ENCODE results near the gene LSS. TPM values are rescaled to one million over a fixed set of nuclear protein-coding genes. Genes with fewer than 3 reads are reported as not detected.
"Not testable (repeated sequence)": the region's sequence is repeated elsewhere in the genome, so short reads cannot be mapped to it uniquely, and the experiment has no call there.

Gene LSS
- total RNA-seq, 4 donors from 2014 or later = 53.2 to 75.2 (median 62.3) TPM

GRCh38 chr21:46229133-46229922, 754 bp upstream of the LSS start:
- peaks cover 0 to 5% (median 0%) of the 10 kb centered on the region in 4 donors for H3K36me3 ChIP-seq
- WGBS, 2 donors (ENCODE audit: low coverage in 1 of 2) = 0 to 3% methylated on average over 1 to 56 of the region's 72 CpGs
- no peaks in the 10 kb centered on the region for H3K27me3 ChIP-seq
- H3K4me1 ChIP-seq = peaks cover 14 to 29% (median 23%) of the 10 kb centered on the region in 4 donors
- peak overlapping the region; percentile 67 to 93 (median 86) for H3K27ac ChIP-seq
- intact Hi-C loops (cut with DNase I; ENCODE audit: low total_unique reads) (loop anchor here (2.0 kb wide), 1 partner anchor 259 kb away; no protein-coding TSS in a partner anchor), in situ Hi-C loops (cut with MboI; ENCODE audit: low pct_ligation_motif_present in 1 of 4, low pct_unique_long_range_greater_than_20kb in 1 of 4, low sequenced_read_pairs in 3 of 4) (no loop called here)
- no peaks in the 10 kb centered on the region for H3K9me3 ChIP-seq
- H3K4me3 ChIP-seq = peak overlapping the region; percentile 48 to 94 (median 75)
- no peak for DNase-seq
- TF ChIP-seq CTCF (IDR thresholded peaks at IDR 0.05) (peak; percentile 25 to 73 (median 63)), POLR2A (IDR thresholded peaks at IDR 0.05) (no peak)

- in situ Hi-C loops (cut with MboI; ENCODE audit: low pct_ligation_motif_present in 1 of 4, low pct_unique_long_range_greater_than_20kb in 1 of 4, low sequenced_read_pairs in 3 of 4) (no loop called here), intact Hi-C loops (cut with DNase I; ENCODE audit: low total_unique reads) (loop anchor here (2.0 kb wide), 1 partner anchor 257 kb away; no protein-coding TSS in a partner anchor)
- peaks cover 14 to 29% (median 23%) of the 10 kb centered on the region in 4 donors for H3K4me1 ChIP-seq
- H3K27me3 ChIP-seq = no peaks in the 10 kb centered on the region
- 0 to 4% methylated on average over 2 to 20 of the region's 20 CpGs for WGBS, 2 donors (ENCODE audit: low coverage in 1 of 2)
- no peak for TF ChIP-seq CTCF (IDR thresholded peaks at IDR 0.05)
- TF ChIP-seq POLR2A (IDR thresholded peaks at IDR 0.05) = no peak
- no peak for TF ChIP-seq POLR2AphosphoS5 (IDR thresholded peaks at IDR 0.05)
- no peak for TF ChIP-seq EP300 (IDR thresholded peaks at IDR 0.05; ENCODE audit: low read depth)
- DNase-seq = no peak
- peak overlapping the region; percentile 66 to 94 (median 78) for H3K4me3 ChIP-seq
- peak overlapping the region; percentile 79 to 93 (median 92) for H3K27ac ChIP-seq
- no peaks in the 10 kb centered on the region for H3K36me3 ChIP-seq
- no peaks in the 10 kb centered on the region for H3K9me3 ChIP-seq
Observed at GRCh38 chr21:46227811-46228344, 696 bp downstream of the LSS start.

- Histone ChIP-seq H3K36me3 (no peaks in the 10 kb centered on the region), H3K9me3 (no peaks in the 10 kb centered on the region), H3K4me1 (peaks cover 14 to 29% (median 23%) of the 10 kb centered on the region in 4 donors), H3K27ac (peak overlapping the region; percentile 79 to 93 (median 92)), H3K27me3 (no peaks in the 10 kb centered on the region), H3K4me3 (peak overlapping the region in 3 of 4 donors; percentile 66 to 94 (median 81))
- no peak for DNase-seq
- intact Hi-C loops (cut with DNase I; ENCODE audit: low total_unique reads) (no loop called here), in situ Hi-C loops (cut with MboI; ENCODE audit: low pct_ligation_motif_present in 1 of 4, low pct_unique_long_range_greater_than_20kb in 1 of 4, low sequenced_read_pairs in 3 of 4) (no loop called here)
- WGBS, 2 donors (ENCODE audit: low coverage in 1 of 2) = 47 to 54% methylated on average over 1 to 4 of the region's 4 CpGs
- TF ChIP-seq EP300 (IDR thresholded peaks at IDR 0.05; ENCODE audit: low read depth) (no peak), POLR2A (IDR thresholded peaks at IDR 0.05) (no peak), CTCF (IDR thresholded peaks at IDR 0.05) (no peak), POLR2AphosphoS5 (IDR thresholded peaks at IDR 0.05) (no peak)
Observed at GRCh38 chr21:46226920-46227599, 1.5 kb downstream of the LSS start.

- H3K36me3 ChIP-seq = no peaks in the 10 kb centered on the region
- TF ChIP-seq CTCF (IDR thresholded peaks at IDR 0.05) (no peak), EP300 (IDR thresholded peaks at IDR 0.05; ENCODE audit: low read depth) (no peak), POLR2A (IDR thresholded peaks at IDR 0.05) (no peak), POLR2AphosphoS5 (IDR thresholded peaks at IDR 0.05) (no peak)
- WGBS, 2 donors (ENCODE audit: low coverage in 1 of 2) = 100% methylated on average over 1 of the region's 1 CpG; no CpG with 5 or more reads in 1 of the 2 donors
- intact Hi-C loops (cut with DNase I; ENCODE audit: low total_unique reads) (no loop called here), in situ Hi-C loops (cut with MboI; ENCODE audit: low pct_ligation_motif_present in 1 of 4, low pct_unique_long_range_greater_than_20kb in 1 of 4, low sequenced_read_pairs in 3 of 4) (no loop called here)
- H3K27me3 ChIP-seq = no peaks in the 10 kb centered on the region
- peaks cover 14 to 29% (median 23%) of the 10 kb centered on the region in 4 donors for H3K4me1 ChIP-seq
- DNase-seq = no peak
- H3K9me3 ChIP-seq = no peaks in the 10 kb centered on the region
- no peak overlapping the region for H3K4me3 ChIP-seq
- peak overlapping the region in 3 of 4 donors; percentile 17 to 93 (median 90) for H3K27ac ChIP-seq
Observed at GRCh38 chr21:46226146-46226545, 2.4 kb downstream of the LSS start.

- H3K9me3 ChIP-seq; intact Hi-C loops (cut with DNase I; ENCODE audit: low total_unique reads); H3K36me3 ChIP-seq; DNase-seq; in situ Hi-C loops (cut with MboI; ENCODE audit: low pct_ligation_motif_present in 1 of 4, low pct_unique_long_range_greater_than_20kb in 1 of 4, low sequenced_read_pairs in 3 of 4); H3K27me3 ChIP-seq; H3K27ac ChIP-seq; H3K4me3 ChIP-seq: not testable (repeated sequence)
- H3K4me1 ChIP-seq = peaks cover 9 to 21% (median 19%) of the 10 kb centered on the region in 4 donors
- WGBS, 2 donors (ENCODE audit: low coverage in 1 of 2) = 88 to 95% methylated on average over 3 to 18 of the region's 18 CpGs
Observed at GRCh38 chr21:46223661-46224060, 4.9 kb downstream of the LSS start.

Measured in transverse colon (tissue), 4 donors.